Fibroblast of gingiva (primary cell): Measurements from ENCODE around the gene MED6.
A peak's percentile ranks its signal among the peaks of the same experiment; 100 is the strongest.

Source experiments
- DNase-seq: peaks from one replicate; pipeline ENCODE4 v3.0.0-alpha.2; 2011; ENCODE audit warnings: low read depth

Gene MED6

GRCh38 chr14:70597731-70598130 lies 2.7 kb downstream of the MED6 start:
- DNase-seq: no peak

GRCh38 chr14:70595443-70596185 lies 4.8 kb downstream of the MED6 start:
- DNase-seq: no peak

DNA sequence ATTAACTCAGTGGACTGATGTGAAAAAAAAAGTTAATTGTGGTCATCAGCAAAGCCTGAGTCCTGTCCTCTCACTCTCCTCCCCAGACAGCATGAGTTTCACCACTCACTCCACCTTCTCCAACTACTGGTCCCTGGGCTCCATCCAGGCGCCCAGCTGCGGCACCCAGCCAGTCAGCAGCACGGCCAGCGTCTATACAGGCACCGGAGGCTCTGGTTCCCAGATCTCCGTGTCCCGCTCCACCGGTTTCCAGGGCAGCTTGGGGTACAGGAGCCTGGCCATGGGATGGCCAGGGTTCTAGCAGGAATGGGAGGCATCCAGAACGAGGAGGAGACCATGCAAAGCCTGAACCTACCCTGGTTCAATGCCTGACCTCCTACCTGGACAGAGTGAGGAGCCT lies 6.0 kb downstream of the MED6 start:
- DNase-seq: no peak

- DNase-seq: no peak
Measured at GRCh38 chr14:70585231-70585630, 15.2 kb downstream of the MED6 start.

DNA sequence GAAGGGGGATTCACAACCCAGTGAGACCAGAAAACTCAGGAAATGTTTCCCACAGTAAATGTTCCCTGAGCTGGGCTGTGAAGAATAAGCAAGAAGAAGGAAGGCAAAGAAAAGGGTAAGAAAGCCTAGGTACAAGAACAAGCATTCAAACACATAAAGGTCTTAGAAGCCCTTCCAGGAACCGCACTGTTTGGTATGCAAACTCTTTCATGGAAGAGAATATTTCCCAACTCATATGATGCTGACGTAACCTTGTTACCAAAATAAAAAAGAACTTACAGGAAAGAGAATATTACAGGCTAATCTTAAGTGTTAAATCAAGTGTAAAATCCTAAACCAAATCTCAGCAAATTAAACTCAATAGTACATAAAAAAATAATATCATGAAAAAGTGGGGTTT lies 23.6 kb downstream of the MED6 start:
- DNase-seq: no peak

GRCh38 chr14:70573050-70573449 lies 27.4 kb downstream of the MED6 start:
- DNase-seq: no peak

DNA sequence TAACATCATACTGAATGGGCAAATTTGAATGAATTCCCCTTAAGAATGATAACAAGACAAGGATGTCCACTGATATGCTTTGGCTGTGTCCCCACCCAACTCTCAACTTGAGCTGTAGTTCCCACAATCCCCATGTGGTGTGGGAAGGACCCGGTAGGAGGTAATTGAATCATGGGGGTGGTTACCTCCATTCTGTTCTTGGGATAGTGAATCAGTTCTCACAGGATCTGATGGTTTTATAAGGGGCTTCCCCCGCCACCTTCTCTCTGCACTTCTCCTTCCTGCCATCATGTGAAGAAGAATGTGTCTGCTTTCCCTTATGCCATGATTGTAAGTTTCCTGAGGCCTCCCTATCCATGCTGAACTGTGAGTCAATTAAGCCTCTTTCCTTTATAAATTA lies 29.3 kb downstream of the MED6 start:
- no peak for DNase-seq

DNA sequence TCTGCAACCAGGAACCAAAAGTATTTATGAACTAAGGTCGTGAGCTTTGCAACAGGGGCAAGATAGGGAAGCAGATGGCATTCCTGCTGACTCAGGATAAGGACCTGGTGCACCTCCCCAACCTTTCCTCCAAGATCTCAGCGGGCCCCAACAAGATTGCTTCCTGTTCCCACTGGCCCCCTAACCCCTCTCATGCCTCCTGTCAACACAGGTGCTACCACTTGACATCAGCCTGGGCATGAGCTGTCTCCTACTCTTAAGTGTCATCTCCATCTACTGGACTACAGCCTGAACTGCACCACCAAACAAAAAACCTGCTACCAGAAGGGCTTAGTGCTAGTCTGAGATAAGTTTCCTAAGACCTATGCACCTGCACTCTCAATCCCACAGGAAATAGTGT lies 32.7 kb downstream of the MED6 start:
- peak; percentile 7 for DNase-seq

DNA sequence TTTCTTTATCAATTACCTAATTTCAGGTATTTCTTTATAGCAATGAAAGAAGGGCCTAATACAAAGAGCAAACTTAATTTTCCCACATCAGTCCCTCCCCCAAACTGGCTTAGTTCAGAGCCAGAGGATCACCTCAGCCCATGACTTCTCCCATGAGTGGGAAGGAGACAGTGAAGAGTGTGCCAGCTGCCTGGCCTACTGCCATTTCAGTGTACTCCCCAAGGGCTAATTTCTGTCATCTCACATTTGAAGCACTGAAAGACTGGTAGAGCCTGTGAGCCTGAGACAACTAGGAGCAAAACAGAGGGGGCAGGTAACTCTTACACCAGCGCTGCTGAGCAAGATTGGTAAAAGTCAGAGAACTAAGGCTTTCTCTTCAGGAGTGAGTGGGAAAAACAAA lies 36.6 kb downstream of the MED6 start:
- DNase-seq: no peak

DNA sequence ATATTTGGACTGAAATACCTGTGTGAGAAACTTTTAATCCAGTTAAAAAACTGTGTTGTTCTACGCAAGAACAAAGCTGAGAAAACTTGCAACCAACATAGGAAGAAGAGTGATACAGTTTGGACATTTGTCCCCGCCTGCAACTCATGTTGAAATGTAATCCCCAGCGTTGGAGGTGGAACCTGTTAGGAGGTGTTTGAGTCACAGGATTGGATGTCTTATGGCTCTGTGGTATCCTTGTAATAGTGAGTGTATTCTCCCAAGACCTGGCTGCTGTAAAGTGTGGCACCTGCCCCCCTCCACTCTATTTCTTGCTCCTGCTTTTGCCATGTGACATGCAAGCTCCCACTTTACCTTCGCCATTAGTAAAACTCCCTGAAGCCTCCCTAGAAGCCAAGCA lies 37.0 kb downstream of the MED6 start:
- DNase-seq: no peak

DNA sequence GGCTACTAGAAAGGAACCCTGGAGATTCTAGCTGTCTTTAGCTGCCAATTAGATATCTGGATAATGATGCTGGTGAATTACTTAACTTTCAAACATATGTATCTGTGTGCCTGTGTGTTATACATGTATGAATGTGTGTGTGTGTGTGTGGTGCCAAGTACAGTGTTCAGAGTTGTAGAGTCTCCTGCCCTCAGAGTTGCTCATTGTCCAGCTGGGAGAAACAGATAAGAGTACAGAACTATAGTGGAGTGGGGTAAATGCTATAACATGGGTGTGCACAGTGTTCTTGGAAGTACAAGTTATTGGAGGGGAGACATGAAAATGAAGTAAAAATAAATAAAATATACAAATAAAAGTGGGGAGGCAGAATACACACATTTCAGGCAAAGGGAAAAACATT lies 42.1 kb downstream of the MED6 start:
- no peak for DNase-seq

- peak; percentile 2 for DNase-seq
Measured at GRCh38 chr14:70555890-70556289, 44.6 kb downstream of the MED6 start.

GRCh38 chr14:70538087-70538486 lies 62.4 kb downstream of the MED6 start:
- no peak for DNase-seq

GRCh38 chr14:70536830-70537229 lies 63.6 kb downstream of the MED6 start:
- no peak for DNase-seq

DNA sequence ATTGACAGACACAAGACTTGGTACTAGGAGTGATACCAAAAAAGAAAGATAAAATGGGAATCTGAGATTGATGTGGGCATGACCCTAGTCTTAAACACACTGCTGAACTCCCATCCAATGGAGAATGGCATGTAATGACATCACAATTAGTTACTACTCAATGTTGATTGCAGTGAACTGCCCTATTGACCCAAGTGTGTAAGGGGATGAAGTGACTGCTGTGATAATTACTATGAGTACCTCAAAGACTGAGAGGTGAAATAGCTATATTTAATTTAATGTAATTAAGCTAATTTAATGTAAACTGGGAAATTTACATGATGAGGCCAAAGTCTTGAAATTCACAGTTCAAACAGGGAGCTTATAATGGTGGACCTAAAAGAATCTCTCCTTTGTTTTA lies 65.6 kb downstream of the MED6 start, which contains the start of gene ADAM20:
Gene ADAM20, minus strand, starts transcription at position 101 of the 400 bp plus-strand sequence. CDS start 10,247 bp downstream, outside the sequence.
- DNase-seq: no peak
